ENCODE data around the gene CFAP54.

DNA sequence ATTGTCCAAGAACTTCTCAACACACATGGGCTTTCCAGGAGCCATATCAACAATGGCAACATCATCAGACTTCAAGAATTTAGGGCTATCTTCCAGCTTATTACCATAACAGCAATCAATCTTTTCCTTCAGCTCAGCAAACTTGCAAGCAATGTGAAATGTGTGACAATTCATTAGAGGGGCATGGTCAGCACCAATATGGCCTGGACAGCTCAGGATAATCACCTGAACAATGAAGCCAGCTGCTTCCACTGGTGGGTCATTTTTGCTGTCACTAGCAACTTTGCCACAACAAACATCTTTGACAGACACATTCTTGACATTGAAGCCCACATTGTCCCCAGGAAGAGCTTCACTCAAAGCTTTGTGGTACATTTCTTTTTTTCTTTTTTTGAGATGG, 411.8 kb downstream of the CFAP54 start:
- TF ChIP-seq, protein P1, sequence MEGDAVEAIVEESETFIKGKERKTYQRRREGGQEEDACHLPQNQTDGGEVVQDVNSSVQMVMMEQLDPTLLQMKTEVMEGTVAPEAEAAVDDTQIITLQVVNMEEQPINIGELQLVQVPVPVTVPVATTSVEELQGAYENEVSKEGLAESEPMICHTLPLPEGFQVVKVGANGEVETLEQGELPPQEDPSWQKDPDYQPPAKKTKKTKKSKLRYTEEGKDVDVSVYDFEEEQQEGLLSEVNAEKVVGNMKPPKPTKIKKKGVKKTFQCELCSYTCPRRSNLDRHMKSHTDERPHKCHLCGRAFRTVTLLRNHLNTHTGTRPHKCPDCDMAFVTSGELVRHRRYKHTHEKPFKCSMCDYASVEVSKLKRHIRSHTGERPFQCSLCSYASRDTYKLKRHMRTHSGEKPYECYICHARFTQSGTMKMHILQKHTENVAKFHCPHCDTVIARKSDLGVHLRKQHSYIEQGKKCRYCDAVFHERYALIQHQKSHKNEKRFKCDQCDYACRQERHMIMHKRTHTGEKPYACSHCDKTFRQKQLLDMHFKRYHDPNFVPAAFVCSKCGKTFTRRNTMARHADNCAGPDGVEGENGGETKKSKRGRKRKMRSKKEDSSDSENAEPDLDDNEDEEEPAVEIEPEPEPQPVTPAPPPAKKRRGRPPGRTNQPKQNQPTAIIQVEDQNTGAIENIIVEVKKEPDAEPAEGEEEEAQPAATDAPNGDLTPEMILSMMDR (conservative IDR thresholded peaks at IDR 0.05; ENCODE audit: low read depth, low read length) = no peak
- no peak for TF ChIP-seq POLR2A (IDR thresholded peaks at IDR 0.05; ENCODE audit: low read depth, low read length)
- no peak for TF ChIP-seq RCOR1 (IDR thresholded peaks at IDR 0.05; ENCODE audit: insufficient replicate concordance, low read length)
- TF ChIP-seq, protein P2, sequence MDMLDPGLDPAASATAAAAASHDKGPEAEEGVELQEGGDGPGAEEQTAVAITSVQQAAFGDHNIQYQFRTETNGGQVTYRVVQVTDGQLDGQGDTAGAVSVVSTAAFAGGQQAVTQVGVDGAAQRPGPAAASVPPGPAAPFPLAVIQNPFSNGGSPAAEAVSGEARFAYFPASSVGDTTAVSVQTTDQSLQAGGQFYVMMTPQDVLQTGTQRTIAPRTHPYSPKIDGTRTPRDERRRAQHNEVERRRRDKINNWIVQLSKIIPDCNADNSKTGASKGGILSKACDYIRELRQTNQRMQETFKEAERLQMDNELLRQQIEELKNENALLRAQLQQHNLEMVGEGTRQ (IDR thresholded peaks at IDR 0.05; ENCODE audit: low read depth, low read length) = no peak
- TF ChIP-seq RAD21 (IDR thresholded peaks at IDR 0.05; ENCODE audit: low read length) = no peak
- no peak for TF ChIP-seq CEBPB (IDR thresholded peaks at IDR 0.05; ENCODE audit: low read depth, low read length)
- TF ChIP-seq ELK1 (IDR thresholded peaks at IDR 0.05; ENCODE audit: borderline replicate concordance, low read depth, low read length) = no peak

Data from IMR-90 (cell line).